HEK293 (cell line): ENCODE results near the gene SMIM32.

ENCODE experiments used
- CTCF ChIA-PET: fragments of 350-600 bp; formaldehyde crosslinking; extraction: SDS; loops from one replicate; lab custom pipeline; 2021; ENCODE audit warnings: antibody characterized with exemption; lab: Yijun Ruan, JAX
- POLR2A ChIA-PET: fragments of 300-600 bp; formaldehyde crosslinking; extraction: SDS; loops from one replicate; lab custom pipeline; 2020; ENCODE audit warnings: antibody characterized with exemption, inconsistent platforms; lab: Yijun Ruan, JAX
- H3K27ac ChIP-seq: fragments of 200-500 bp; sonication (Bioruptor generic); 2 replicates; pipeline ENCODE4 v1.5.1; 2014; ENCODE audit warnings: low read depth, low read length, control low read depth, inconsistent platforms; ENCODE audit errors: extremely low read depth
- H3K36me3 ChIP-seq, 2 experiments: fragments of 200-500 bp in 1 of 2; sonication (Bioruptor generic) in 1 of 2; 1 replicate in 1 of 2; 2 replicates in 1 of 2; pipeline ENCODE4 v1.5.1; 2014 to 2017; ENCODE audit warnings: inconsistent platforms in 2 of 2, low read length in 2 of 2; ENCODE audit not compliant: control insufficient read depth in 2 of 2, insufficient read depth in 1 of 2
- H3K4me1 ChIP-seq: fragments of 200-500 bp; sonication (Bioruptor generic); 2 replicates; pipeline ENCODE4 v1.5.1; 2014; ENCODE audit warnings: mild to moderate bottlenecking, low read length, inconsistent platforms; ENCODE audit not compliant: control insufficient read depth, insufficient read depth
- H3K4me3 ChIP-seq: 2 replicates; pipeline ENCODE4 v1.5.1; 2011; ENCODE audit warnings: low read depth, mild to moderate bottlenecking, control low read depth, low read length, moderate library complexity
- H3K9me3 ChIP-seq: fragments of 200-500 bp; sonication (Bioruptor generic); 2 replicates; pipeline ENCODE4 v1.5.1; 2014; ENCODE audit warnings: low read depth, low read length, inconsistent platforms; ENCODE audit not compliant: control insufficient read depth, insufficient read depth
- ELK4 ChIP-seq: IDR thresholded peaks from 2 replicates; pipeline ENCODE4 v1.6.1; 2011; ENCODE audit warnings: mild to moderate bottlenecking, low read depth, low read length, borderline replicate concordance
- GLIS1 ChIP-seq: fragments of 450-650 bp; formaldehyde crosslinking; IDR thresholded peaks from 2 replicates; pipeline ENCODE4 v1.5.1; 2016; ENCODE audit warnings: missing biosample characterization, missing genetic modification characterization
- KLF9 ChIP-seq: fragments of 450-650 bp; formaldehyde crosslinking; IDR thresholded peaks from 2 replicates; pipeline ENCODE4 v1.5.1; 2016; ENCODE audit warnings: missing biosample characterization, missing genetic modification characterization, low read depth
- PATZ1 ChIP-seq: fragments of 450-650 bp; formaldehyde crosslinking; IDR thresholded peaks from 2 replicates; pipeline ENCODE4 v1.5.1; 2016; ENCODE audit warnings: missing biosample characterization, missing genetic modification characterization
- SP3 ChIP-seq: fragments of 450-650 bp; formaldehyde crosslinking; IDR thresholded peaks from 2 replicates; pipeline ENCODE4 v1.5.1; 2016; ENCODE audit warnings: missing biosample characterization, missing genetic modification characterization
- TSHZ1 ChIP-seq: fragments of 450-650 bp; formaldehyde crosslinking; IDR thresholded peaks from 2 replicates; pipeline ENCODE4 v1.5.1; 2016; ENCODE audit warnings: missing biosample characterization, missing genetic modification characterization, borderline replicate concordance
- YY2 ChIP-seq: fragments of 450-650 bp; formaldehyde crosslinking; IDR thresholded peaks from 2 replicates; pipeline ENCODE4 v1.5.1; 2016; ENCODE audit warnings: missing biosample characterization, missing genetic modification characterization
- ZBTB20 ChIP-seq: fragments of 450-650 bp; formaldehyde crosslinking; IDR thresholded peaks from 2 replicates; pipeline ENCODE4 v1.5.1; 2016; ENCODE audit warnings: missing biosample characterization, missing genetic modification characterization
- ZBTB44 ChIP-seq: fragments of 450-650 bp; IDR thresholded peaks from 2 replicates; pipeline ENCODE4 v1.5.1; 2018; ENCODE audit warnings: missing biosample characterization, mild to moderate bottlenecking, missing genetic modification characterization
- ZBTB7A ChIP-seq: fragments of 450-650 bp; formaldehyde crosslinking; IDR thresholded peaks from 2 replicates; pipeline ENCODE4 v1.5.1; 2016; ENCODE audit warnings: low read depth, missing biosample characterization, missing genetic modification characterization
- ZBTB8A ChIP-seq: fragments of 450-650 bp; formaldehyde crosslinking; IDR thresholded peaks from 2 replicates; pipeline ENCODE4 v1.5.1; 2016; ENCODE audit warnings: missing biosample characterization, missing genetic modification characterization
- ZFP69B ChIP-seq: fragments of 450-650 bp; formaldehyde crosslinking; IDR thresholded peaks from 2 replicates; pipeline ENCODE4 v1.5.1; 2016; ENCODE audit warnings: missing biosample characterization, missing genetic modification characterization
- ZNF112 ChIP-seq: fragments of 450-650 bp; formaldehyde crosslinking; IDR thresholded peaks from 2 replicates; pipeline ENCODE4 v1.5.0; 2017; ENCODE audit warnings: missing biosample characterization, missing genetic modification characterization
- ZNF19 ChIP-seq: fragments of 450-650 bp; formaldehyde crosslinking; IDR thresholded peaks from 2 replicates; pipeline ENCODE4; 2016; ENCODE audit warnings: missing biosample characterization, missing genetic modification characterization, low read depth
- ZNF280C ChIP-seq: fragments of 450-650 bp; formaldehyde crosslinking; IDR thresholded peaks from 2 replicates; pipeline ENCODE4 v1.5.1; 2016; ENCODE audit warnings: missing biosample characterization, missing genetic modification characterization
- ZNF341 ChIP-seq: fragments of 450-650 bp; formaldehyde crosslinking; IDR thresholded peaks from 2 replicates; pipeline ENCODE4; 2016; ENCODE audit warnings: low read depth, missing biosample characterization, missing genetic modification characterization
- ZNF350 ChIP-seq: fragments of 450-650 bp; formaldehyde crosslinking; IDR thresholded peaks from 2 replicates; pipeline ENCODE4 v1.5.0; 2017; ENCODE audit warnings: missing biosample characterization, mild to moderate bottlenecking, missing genetic modification characterization
- ZNF404 ChIP-seq: fragments of 450-650 bp; formaldehyde crosslinking; IDR thresholded peaks from 2 replicates; pipeline ENCODE4 v1.5.1; 2017; ENCODE audit warnings: missing biosample characterization, missing genetic modification characterization
- ZNF449 ChIP-seq: fragments of 450-650 bp; formaldehyde crosslinking; IDR thresholded peaks from 2 replicates; pipeline ENCODE4 v1.5.1; 2017; ENCODE audit warnings: missing biosample characterization, mild to moderate bottlenecking, missing genetic modification characterization, moderate library complexity
- ZNF664 ChIP-seq: fragments of 450-650 bp; formaldehyde crosslinking; IDR thresholded peaks from 2 replicates; pipeline ENCODE4 v1.5.1; 2016; ENCODE audit warnings: missing biosample characterization, missing genetic modification characterization
- ZNF791 ChIP-seq: fragments of 450-650 bp; formaldehyde crosslinking; IDR thresholded peaks from 2 replicates; pipeline ENCODE4 v1.5.1; 2016; ENCODE audit warnings: missing biosample characterization, missing genetic modification characterization

Gene SMIM32

GRCh38 chr5:136192526-136193321 lies at the start of gene SMIM32:
Gene SMIM32, minus strand, starts transcription at chr5:136193162. Its CDS starts 638 bp downstream, at chr5:136192524.
- ChIA-PET POLR2A (interaction anchor here (0.6 to 1.0 kb wide), 4 partner anchors 17 to 625 kb away, joined by 3 to 6 read pairs (median 4); no protein-coding TSS in a partner anchor), CTCF (interaction anchor here (0.5 to 0.9 kb wide), 6 partner anchors 19 to 451 kb away, joined by 3 to 5 read pairs (median 4); no protein-coding TSS in a partner anchor)
- no peaks in the 10 kb centered on the region for H3K9me3 ChIP-seq
- peaks cover 0 to 21% of the 10 kb centered on the region in 2 experiments; a peak in 1 of 3 replicates for H3K36me3 ChIP-seq
- H3K27ac ChIP-seq: no peak within 1 kb of the TSS
- peak within 1 kb of the TSS; percentile 35 for H3K4me3 ChIP-seq
- no peaks in the 10 kb centered on the region; the same call in 1 of the 2 replicates for H3K4me1 ChIP-seq
- peak; percentile 70 for TF ChIP-seq GLIS1 (tag by site-specific recombination)
- peak; percentile 39; the same call in 1 of the 2 replicates for TF ChIP-seq PATZ1
- peak; percentile 47; the same call in 1 of the 2 replicates for TF ChIP-seq ZBTB20 (tag by site-specific recombination)
- TF ChIP-seq ZBTB7A: 0 out of 2 replicates have a peak, but pooled peaks have one; percentile 54
- no peak for TF ChIP-seq ZNF404 (tag by site-specific recombination)
- TF ChIP-seq ZNF449 (tag by site-specific recombination): peak; percentile 94
- TF ChIP-seq KLF9: peak; percentile 13; the same call in 1 of the 2 replicates
- TF ChIP-seq ZNF664 (tag by site-specific recombination): no peak
- peak; percentile 92 for TF ChIP-seq ZNF341
- TF ChIP-seq ZNF19 (tag by site-specific recombination): no peak
- no peak for TF ChIP-seq ZBTB44
- TF ChIP-seq ZNF350 (tag by site-specific recombination): no peak
- TF ChIP-seq TSHZ1 (tag by site-specific recombination): no peak
- TF ChIP-seq SP3 (tag by site-specific recombination): 0 out of 2 replicates have a peak, but pooled peaks have one; percentile 13
- no peak for TF ChIP-seq ZNF280C (tag by site-specific recombination)
- peak; percentile 65 for TF ChIP-seq ZBTB8A (tag by site-specific recombination)
- TF ChIP-seq ZNF112: no peak
- no peak for TF ChIP-seq ZFP69B
- TF ChIP-seq ZNF791 (tag by site-specific recombination): no peak
- no peak for TF ChIP-seq ELK4
- no peak for TF ChIP-seq YY2 (tag by site-specific recombination)
